Measurements from ENCODE around the gene ROR2.

GRCh38 chr9:91835216-91835615 is 114.8 kb downstream of the ROR2 start:
- TF ChIP-seq CTCF (conservative IDR thresholded peaks at IDR 0.05 in 1 of 2, IDR thresholded peaks at IDR 0.05 in 1 of 2; ENCODE audit: extremely low read depth in 1 of 2, insufficient read depth in 1 of 2, low read depth in 1 of 2, low read length in 2 of 2) (no peak), EZH2 (IDR thresholded peaks at IDR 0.05; ENCODE audit: borderline replicate concordance, low read length) (no peak)

All from mammary epithelial cell (primary cell).